Glomerular visceral epithelial cell (primary cell): ENCODE results near the gene JARID2.

Source experiments
- DNase-seq: peaks from one replicate; pipeline ENCODE4 v3.0.0-alpha.2; 2016; ENCODE audit errors: extremely low spot score

Gene JARID2

DNA sequence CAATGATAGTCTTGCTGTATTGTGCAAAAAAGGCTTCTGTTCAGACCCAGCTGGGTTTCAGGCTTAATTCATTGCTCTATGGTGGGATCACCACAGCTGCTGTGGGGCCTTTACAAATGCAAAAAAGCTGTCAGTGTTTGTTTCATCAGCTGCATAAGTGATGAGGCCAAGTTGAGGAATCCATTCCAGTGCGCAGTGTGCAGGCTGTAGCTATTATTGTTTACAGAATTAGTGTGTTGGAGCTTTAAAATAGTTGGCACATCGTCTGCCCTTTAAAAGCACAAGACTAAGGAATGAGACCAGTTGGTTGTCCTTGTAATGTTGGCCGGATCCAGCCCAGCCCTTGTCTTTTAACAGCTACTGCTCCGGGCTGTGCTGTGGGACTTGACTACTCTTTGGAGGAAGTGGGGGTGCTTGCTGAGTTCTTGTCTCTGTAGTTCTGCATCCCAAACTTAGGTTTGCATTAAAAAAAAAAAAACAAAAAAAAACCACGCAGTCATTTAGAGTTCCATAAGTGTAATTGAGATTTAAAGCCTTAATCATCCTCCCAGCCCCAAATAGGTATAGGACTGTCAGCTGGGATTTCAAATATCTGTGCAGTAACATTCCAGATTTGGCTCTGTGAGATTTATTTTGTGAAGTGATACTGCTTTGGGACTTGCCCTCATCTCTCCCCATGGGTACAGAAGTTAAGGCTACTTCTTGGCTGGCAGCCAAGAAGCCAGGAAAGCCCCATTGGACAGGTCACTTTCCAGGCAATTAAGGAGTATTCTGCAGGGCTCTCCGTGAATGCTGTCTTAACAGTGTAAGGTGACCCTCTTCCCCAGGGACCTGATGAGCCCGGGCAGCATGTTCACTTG is 19.3 kb downstream of the JARID2 start:
- no peak for DNase-seq

GRCh38 chr6:15265787-15266186 is 19.9 kb downstream of the JARID2 start:
- DNase-seq: no peak

DNA sequence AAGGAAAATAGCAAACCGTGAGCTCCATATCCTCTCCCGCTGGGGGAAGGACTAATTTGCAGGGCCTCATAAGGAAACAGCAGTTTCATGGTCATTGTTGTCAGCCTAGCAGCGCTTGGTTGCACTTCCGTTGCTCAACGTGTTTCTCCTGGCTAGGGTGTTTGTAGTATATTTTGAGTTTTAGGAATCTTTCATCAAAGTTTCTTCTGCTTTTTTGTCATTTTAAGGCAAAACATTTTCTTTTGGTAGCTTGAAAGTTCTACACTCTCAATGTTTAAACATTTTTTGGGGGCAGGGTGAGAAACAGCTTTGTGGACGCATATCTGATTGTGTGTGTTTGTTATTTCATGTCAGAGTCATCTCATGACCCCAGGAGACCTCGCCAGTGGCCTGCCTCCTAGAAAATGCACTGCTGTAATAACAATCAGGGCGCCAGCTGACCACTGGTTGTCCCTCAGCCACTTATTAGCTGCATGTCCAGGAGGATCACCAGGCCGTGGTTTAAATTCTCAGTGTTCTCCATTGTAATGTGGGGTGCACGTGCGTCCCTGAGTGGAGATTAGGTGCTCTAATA is 20.6 kb downstream of the JARID2 start:
- no peak for DNase-seq

- no peak for DNase-seq
These were observed 21.4 kb downstream of the JARID2 start for GRCh38 chr6:15267221-15267620.

DNA sequence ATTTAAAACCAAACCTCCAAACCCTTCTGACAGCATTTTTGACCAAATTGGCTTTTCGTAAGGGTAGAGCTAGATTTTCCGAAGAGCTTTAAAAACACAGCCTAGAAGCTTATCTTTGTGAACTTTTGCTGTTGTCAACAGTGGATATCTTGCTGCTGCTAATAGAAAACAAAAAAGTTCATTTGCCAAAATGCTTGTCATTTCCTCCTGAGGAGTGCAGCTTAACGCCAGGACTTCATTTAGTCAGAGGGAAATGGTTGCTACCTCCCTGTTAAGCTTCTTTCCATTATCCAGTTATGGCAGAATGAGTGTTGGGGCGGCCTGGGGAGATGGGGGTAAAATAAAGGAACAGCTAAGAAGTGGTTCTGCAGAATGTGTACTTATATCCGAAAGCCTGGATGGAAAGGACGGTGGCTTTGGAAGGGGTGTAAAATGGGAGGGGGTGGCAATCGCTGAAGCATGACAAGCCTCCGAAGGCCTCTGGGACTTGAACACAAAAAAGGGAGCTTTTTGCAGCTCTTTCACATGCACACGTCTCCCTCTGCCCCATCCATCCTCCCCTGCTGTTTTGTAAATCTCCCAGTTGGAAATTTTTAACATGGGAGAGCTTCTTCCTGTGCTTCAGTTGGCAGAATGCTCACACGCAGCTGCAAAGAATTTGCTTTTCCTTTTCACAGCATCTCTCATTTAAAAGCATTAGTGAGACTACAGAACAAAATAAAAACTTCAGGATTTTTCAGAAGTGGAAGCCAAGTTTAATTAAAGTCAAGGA is 22.5 kb downstream of the JARID2 start:
- no peak for DNase-seq

DNA sequence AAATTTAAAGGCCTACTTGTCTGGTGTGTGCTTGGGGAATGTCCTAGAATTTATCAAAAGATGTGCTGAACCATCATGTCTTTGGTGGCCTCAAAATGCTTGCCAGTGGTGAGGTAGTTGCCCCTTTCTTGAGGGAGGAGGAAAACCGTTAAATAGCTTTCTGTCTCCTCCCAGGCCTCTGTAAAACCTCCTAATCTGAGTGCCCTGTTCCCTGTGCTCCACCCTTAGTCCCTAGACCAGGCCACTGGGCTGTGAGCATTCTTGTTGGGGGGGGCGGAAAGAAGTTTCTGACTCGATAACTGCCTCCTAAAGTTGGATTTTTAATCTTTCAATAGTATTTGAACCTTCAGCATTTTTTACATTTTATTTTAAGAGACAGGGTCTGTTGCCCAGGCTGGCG is 23.1 kb downstream of the JARID2 start:
- no peak for DNase-seq

- no peak for DNase-seq
These were observed 23.8 kb downstream of the JARID2 start for GRCh38 chr6:15269619-15270018.

GRCh38 chr6:15270402-15270801 is 24.5 kb downstream of the JARID2 start:
- DNase-seq: no peak

DNA sequence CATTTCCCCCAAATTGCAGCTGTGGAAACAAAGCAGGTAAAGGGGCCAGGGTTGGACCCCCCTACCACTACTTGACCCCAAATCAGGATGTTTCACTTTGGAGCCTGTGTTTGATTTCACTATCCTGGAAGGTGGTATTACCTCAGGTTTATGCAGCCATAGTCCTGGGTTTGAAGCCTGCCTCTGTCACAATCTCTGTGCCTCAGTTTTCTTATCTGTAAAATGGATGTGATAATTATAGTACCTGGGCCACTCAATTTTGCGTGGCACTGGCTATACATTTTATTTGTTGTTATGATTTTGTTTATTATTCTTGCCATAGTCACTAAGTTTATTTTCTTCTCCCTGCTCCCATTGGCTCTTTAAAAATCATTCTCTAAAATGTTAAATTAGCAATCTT is 26.7 kb downstream of the JARID2 start:
- DNase-seq: no peak

DNA sequence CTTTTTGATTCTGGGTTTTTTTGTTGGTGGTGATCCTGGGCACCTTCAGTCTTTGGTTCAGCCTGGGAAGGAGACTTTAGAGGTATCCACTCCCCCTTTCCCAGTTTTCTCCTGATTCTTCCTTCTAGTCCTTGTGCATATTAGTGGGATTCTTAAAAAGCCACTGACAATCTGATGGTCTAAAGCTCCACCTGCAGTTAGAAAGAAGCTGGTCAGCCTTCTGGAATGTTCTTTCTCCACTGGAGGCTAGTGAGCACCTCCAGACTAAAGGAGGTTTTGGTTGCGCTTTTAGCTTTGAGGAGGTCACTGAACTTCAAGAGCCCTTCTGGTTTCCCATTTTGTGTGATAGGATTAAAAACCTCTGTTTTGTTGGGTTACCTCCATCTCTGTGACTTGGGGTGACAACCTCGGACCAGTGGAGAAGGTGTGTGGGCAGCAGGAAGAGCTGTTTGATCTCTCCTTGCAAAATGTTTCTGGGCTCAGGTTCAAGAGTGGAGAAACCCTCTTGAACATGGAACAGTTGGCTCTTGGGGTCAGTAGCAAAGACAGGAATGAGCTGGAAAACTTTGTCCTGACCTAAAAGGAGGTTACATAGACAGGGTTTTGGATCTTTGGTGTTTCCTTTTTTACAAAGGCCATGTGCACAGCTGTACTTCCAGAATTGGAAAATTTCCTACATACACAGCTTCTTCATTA is 29.0 kb downstream of the JARID2 start:
- peak; percentile 25 for DNase-seq

DNA sequence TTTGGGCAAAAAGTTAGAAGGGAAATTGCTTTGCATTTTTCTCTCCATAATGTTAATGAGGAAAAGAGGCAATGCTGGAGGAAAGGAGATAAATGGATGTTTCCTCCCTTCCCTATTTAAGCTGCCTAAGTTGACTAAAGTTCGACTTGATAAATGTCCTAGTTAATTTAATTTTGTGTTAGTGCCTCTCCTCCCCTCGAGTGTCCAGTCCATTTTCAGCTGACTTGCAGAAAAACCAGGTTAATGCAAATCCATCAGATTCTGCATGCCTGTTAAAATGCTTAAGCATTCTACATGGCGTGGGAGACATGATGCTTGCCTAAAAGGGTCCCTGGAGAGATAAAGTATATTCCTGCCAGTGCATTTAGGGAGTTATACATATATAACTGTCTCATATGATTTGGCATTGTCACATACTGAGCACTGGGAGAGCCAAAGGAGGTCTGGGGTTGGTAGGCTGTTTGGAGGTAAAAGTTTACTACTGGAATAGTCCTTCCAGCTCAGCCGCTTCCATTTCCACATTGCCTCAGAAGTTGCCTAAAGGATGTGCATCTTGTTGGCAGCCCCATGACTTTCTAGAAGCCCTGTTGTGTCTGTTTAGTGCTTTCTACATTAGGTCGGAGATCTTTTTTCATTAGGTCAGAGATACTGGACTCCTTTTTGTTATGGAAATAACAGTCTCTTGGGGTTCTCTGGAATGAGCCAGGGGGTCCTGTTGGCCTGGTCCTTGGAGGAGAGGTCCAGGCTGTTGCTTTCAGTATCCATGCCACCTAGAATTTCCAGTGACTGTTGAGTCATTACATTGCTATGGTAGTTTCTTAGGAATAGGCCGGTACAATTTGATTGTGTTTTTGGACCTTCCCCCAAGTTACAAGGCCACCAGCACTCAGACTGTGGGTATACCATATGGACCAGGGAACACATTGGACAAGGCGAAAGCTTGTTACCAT is 30.4 kb downstream of the JARID2 start:
- no peak for DNase-seq

DNA sequence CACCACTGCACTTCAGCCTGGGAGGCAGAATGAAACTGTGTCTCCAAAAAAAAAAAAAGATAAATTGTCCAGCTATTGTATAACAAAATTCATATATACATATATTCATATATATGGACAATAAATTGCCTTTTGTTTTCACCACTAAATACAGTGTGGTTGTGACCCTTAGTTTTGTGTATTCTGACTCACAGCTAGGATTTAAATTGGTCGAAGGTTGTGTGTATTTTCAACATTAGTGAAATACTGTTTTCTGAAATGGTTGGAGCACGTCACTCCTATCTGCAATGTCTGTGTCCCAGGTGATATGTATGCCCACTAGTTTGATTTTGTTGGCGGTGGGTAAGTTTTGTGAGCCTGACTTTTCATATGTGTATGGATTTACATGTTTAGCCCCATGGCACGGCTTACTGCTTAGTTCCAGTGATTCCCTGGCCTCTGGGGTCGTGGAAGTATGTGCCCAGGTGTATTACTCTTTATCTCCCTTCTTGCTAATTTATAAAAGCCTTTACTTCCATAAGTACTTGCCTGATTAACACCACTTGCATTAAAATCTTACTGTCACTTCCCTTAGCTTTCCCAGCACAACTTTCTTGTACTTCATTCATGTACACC is 33.3 kb downstream of the JARID2 start:
- no peak for DNase-seq

DNA sequence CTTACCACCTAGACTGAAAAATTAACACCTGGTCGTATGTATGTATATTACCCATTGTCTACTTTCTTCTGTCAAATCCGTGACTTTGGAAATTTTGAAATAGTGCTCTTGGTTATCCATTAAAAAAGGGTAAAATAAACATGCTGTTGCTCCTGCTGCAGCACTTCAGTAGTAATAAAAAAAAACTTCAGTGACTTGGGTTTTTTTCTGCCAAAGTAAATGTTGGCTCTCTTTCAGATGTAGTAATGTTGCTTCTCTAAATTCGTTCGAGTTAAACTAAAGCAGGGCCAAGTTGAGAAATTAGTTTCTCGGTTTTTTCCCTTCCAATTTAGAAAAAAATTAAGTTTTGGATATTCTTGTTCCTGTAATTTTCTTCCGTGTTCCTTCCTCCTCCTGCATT is 34.2 kb downstream of the JARID2 start:
- DNase-seq: no peak

GRCh38 chr6:15280961-15281360 is 35.1 kb downstream of the JARID2 start:
- DNase-seq: no peak

DNA sequence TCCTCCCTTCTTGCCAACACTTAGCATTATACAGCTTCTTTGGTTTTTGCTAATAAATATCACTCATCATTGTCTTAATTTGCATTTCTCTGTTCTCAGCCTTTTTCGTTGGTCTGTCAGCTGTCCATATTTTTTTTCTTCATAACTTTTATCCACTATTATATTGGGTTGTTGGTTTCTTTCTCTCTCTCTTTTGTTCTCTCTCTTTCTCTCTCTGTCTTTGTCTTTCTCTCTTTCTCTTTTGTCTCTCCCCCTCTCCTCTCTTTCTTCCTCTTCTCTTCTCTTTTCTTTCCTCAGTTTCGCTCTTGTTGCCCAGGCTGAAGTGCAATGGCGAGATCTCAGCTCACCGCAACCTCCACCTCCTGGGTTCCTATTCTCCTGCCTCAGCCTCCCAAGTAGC is 36.5 kb downstream of the JARID2 start:
- no peak for DNase-seq

GRCh38 chr6:15283986-15284361 is 38.1 kb downstream of the JARID2 start:
- DNase-seq: peak; percentile 23

DNA sequence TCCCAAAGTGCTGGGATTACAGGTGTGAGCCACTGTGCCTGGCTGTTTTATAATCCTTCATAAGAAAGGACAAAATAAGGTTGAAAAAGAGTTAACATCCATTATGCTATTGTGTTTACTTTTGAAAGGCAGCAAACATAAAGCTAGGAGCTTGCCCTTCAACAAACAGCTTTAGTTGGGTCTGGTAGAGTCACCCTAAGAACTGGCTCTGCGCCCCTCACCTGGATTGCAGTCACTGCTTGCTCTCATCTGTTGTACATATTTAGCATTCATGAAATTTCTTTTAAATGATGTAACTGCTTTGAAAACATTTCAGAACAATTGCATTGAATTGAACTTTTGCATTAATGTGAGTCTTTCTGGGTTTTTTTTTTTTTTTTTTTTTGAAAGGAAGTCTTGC is 38.9 kb downstream of the JARID2 start:
- DNase-seq: peak; percentile 77

DNA sequence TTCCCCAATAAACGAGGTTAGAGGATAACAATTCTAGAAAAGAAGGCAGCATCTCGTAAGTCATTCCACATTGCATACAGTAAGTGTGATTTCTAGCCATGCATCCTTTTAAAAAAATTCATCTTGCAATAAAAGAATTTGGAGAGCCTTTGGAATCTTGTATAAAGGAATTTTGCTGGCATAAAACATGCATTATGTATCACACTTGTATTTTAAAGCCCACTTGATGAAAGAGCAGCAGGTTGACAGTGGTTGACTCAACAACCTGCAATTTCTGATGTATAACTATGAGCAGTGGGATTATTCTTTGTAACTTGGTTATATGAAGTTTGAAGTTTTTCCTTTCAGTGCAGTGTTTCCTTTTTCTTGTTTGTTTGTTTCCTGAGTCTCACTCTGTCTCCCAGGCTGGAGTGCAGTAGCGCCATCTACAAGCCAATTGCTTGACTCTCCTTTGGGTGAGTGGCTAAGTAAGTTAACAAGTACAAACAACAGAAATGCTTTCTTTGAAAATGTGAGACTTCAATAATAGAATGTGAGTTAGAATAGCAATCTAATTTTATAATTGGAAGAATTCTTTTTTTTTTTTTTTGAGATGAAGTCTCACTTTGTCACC is 39.9 kb downstream of the JARID2 start:
- no peak for DNase-seq

- DNase-seq: no peak
These were observed 42.0 kb downstream of the JARID2 start for GRCh38 chr6:15287670-15288375.

GRCh38 chr6:15288856-15289255 is 43.0 kb downstream of the JARID2 start:
- no peak for DNase-seq
